H1 (cell line): ENCODE measurements around the gene PGP. TPM values are rescaled to one million over a fixed set of nuclear protein-coding genes. Genes with fewer than 3 reads are reported as not detected.

Experiments
- JUN ChIP-seq: IDR thresholded peaks from 2 replicates; pipeline ENCODE4 v1.6.1; 2011; ENCODE audit warnings: low read depth, mild to moderate bottlenecking, improper control_type of control experiment, low read length
- KDM1A ChIP-seq: fragments of 200-600, 300-600 bp; sonication (generic); IDR thresholded peaks from 2 replicates; pipeline ENCODE4 v1.7.1; 2016; ENCODE audit warnings: mild to moderate bottlenecking, low read length, borderline replicate concordance
- polyA plus RNA-seq, 7 experiments: library from polyadenylated mRNA; depleted of rRNA in 3 of 7; stranded (reverse) in 5 of 7; unstranded in 2 of 7; fragments of >200 nt in 5 of 7; fragments of 200-250 nt in 2 of 7; gene quantifications; 1 replicate in 5 of 7; 2 replicates in 1 of 7; 4 replicates in 1 of 7; pipeline versions ENCODE4 v1.2.1 to v1.2.3, GENCODE V29; 2011 to 2013; ENCODE audit warnings: missing spikeins in 2 of 7, mixed read lengths in 2 of 7
- total RNA-seq: library from RNA; stranded (reverse); fragmentation: NEBNext Ultra II Directional; extraction: Animal tissue kit (Norgen Biotek cat#: 25700); gene quantifications from 2 replicates; pipeline ENCODE4 v1.2.1, GENCODE V29; 2021
- TF ChIP-seq, protein P1 (sequence below): fragments of 300-600 bp; sonication (generic); IDR thresholded peaks from 2 replicates; pipeline ENCODE4 v1.7.1; 2012; ENCODE audit warnings: low read length, moderate library complexity, mild to moderate bottlenecking, inconsistent platforms; ENCODE audit not compliant: insufficient replicate concordance

The PGP gene
- total and polyA plus RNA-seq, 2 of the 8 experiments (the other 6 are each of a cell fraction or from before 2014, with no cell fraction given) = 30.9 to 55.9 TPM

DNA sequence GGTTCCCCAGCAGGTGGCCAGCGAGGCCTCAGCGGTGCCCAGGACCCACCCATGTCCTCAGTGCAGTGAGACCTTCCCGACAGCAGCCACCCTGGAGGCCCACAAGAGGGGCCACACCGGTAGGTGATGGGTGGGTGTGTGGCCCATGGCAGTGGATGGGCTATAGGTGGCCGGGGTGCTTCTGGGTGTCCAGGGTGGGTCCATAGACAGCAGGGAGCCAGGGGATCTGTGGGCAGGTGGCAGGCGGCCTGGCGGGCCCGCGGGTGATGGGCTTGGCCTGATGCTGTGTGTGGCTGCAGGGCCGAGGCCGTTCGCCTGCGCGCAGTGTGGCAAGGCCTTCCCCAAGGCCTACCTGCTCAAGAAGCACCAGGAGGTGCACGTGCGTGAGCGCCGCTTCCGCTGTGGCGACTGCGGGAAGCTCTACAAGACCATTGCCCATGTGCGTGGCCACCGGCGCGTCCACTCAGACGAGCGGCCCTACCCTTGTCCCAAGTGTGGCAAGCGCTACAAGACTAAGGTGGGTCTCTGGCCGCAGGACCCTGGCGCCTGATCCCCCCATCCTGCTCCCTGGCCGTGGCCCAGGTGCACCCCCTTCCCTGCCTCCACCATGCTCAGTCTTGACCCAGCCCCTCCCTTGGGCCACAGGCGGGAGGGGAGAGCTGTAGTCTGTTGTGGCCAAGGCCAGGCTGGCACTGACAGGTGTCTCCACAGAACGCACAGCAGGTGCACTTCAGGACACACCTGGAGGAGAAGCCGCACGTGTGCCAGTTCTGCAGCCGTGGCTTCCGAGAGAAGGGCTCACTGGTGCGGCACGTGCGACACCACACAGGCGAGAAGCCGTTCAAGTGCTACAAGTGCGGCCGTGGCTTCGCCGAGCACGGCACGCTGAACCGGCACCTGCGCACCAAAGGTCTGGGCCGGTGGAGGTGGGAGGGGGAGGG lies 19.5 kb upstream of the PGP start (continued):
- TF ChIP-seq, protein P1, sequence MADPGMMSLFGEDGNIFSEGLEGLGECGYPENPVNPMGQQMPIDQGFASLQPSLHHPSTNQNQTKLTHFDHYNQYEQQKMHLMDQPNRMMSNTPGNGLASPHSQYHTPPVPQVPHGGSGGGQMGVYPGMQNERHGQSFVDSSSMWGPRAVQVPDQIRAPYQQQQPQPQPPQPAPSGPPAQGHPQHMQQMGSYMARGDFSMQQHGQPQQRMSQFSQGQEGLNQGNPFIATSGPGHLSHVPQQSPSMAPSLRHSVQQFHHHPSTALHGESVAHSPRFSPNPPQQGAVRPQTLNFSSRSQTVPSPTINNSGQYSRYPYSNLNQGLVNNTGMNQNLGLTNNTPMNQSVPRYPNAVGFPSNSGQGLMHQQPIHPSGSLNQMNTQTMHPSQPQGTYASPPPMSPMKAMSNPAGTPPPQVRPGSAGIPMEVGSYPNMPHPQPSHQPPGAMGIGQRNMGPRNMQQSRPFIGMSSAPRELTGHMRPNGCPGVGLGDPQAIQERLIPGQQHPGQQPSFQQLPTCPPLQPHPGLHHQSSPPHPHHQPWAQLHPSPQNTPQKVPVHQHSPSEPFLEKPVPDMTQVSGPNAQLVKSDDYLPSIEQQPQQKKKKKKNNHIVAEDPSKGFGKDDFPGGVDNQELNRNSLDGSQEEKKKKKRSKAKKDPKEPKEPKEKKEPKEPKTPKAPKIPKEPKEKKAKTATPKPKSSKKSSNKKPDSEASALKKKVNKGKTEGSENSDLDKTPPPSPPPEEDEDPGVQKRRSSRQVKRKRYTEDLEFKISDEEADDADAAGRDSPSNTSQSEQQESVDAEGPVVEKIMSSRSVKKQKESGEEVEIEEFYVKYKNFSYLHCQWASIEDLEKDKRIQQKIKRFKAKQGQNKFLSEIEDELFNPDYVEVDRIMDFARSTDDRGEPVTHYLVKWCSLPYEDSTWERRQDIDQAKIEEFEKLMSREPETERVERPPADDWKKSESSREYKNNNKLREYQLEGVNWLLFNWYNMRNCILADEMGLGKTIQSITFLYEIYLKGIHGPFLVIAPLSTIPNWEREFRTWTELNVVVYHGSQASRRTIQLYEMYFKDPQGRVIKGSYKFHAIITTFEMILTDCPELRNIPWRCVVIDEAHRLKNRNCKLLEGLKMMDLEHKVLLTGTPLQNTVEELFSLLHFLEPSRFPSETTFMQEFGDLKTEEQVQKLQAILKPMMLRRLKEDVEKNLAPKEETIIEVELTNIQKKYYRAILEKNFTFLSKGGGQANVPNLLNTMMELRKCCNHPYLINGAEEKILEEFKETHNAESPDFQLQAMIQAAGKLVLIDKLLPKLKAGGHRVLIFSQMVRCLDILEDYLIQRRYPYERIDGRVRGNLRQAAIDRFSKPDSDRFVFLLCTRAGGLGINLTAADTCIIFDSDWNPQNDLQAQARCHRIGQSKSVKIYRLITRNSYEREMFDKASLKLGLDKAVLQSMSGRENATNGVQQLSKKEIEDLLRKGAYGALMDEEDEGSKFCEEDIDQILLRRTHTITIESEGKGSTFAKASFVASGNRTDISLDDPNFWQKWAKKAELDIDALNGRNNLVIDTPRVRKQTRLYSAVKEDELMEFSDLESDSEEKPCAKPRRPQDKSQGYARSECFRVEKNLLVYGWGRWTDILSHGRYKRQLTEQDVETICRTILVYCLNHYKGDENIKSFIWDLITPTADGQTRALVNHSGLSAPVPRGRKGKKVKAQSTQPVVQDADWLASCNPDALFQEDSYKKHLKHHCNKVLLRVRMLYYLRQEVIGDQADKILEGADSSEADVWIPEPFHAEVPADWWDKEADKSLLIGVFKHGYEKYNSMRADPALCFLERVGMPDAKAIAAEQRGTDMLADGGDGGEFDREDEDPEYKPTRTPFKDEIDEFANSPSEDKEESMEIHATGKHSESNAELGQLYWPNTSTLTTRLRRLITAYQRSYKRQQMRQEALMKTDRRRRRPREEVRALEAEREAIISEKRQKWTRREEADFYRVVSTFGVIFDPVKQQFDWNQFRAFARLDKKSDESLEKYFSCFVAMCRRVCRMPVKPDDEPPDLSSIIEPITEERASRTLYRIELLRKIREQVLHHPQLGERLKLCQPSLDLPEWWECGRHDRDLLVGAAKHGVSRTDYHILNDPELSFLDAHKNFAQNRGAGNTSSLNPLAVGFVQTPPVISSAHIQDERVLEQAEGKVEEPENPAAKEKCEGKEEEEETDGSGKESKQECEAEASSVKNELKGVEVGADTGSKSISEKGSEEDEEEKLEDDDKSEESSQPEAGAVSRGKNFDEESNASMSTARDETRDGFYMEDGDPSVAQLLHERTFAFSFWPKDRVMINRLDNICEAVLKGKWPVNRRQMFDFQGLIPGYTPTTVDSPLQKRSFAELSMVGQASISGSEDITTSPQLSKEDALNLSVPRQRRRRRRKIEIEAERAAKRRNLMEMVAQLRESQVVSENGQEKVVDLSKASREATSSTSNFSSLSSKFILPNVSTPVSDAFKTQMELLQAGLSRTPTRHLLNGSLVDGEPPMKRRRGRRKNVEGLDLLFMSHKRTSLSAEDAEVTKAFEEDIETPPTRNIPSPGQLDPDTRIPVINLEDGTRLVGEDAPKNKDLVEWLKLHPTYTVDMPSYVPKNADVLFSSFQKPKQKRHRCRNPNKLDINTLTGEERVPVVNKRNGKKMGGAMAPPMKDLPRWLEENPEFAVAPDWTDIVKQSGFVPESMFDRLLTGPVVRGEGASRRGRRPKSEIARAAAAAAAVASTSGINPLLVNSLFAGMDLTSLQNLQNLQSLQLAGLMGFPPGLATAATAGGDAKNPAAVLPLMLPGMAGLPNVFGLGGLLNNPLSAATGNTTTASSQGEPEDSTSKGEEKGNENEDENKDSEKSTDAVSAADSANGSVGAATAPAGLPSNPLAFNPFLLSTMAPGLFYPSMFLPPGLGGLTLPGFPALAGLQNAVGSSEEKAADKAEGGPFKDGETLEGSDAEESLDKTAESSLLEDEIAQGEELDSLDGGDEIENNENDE = no peak
- TF ChIP-seq JUN (no peak), KDM1A (no peak)
- TF ChIP-seq, all 59 proteins: peak for 0
